Measurements from ENCODE around the gene PPEF2.
"Not testable (repeated sequence)": the region's sequence is repeated elsewhere in the genome, so short reads cannot be mapped to it uniquely, and the experiment has no call there.

Gene PPEF2

DNA sequence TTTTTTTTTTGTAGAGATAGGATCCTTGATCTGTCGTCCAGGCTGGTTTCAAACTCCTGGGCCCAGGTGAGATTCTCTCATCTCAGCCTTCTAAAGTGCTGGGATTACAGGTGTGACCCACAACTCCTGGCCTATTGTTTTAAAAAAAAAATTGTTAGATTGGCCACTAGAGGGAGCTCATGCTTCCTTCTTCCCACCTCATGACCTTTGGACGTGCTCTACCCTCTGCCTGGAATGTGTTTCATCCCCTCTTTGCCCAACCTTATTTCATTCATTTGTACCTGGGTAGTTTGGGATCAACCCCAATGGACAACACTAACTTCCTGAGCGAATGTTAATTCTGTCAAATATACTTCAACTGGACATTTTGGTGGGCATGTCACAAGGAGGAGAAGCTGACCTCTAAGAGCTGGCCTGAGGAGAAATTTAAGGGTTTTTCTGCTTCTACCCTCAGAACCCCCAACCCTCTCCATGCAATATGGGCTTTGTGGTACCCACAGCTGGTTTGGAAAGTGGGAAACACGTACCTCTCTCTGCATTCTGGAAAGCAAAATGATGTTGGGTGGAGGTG lies 6.4 kb downstream of the PPEF2 start:
- DNase-seq (ENCODE audit: low read depth) = no peak

DNA sequence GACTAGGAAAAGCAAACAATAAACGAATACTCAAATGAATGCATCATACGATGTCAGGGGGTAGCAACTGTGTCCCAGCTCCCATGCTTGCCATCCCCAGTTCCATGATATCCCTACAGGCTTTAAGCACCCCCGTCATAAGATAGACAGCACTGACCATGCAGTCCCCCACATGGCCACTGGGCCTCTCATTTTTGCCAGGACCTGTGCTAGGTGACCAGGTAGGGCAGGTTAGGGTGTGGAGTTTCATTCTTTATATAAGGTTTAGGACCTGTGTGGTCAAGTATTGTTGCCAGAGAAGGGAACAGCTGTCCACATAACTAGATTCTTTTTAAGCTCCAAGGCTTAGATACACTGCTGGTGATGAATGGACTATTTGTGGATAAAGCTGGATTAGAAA lies 9.7 kb downstream of the PPEF2 start:
- no peak for DNase-seq (ENCODE audit: low read depth)

- no peak for DNase-seq (ENCODE audit: low read depth)
These were observed 10.6 kb downstream of the PPEF2 start for GRCh38 chr4:75891611-75892010.

DNA sequence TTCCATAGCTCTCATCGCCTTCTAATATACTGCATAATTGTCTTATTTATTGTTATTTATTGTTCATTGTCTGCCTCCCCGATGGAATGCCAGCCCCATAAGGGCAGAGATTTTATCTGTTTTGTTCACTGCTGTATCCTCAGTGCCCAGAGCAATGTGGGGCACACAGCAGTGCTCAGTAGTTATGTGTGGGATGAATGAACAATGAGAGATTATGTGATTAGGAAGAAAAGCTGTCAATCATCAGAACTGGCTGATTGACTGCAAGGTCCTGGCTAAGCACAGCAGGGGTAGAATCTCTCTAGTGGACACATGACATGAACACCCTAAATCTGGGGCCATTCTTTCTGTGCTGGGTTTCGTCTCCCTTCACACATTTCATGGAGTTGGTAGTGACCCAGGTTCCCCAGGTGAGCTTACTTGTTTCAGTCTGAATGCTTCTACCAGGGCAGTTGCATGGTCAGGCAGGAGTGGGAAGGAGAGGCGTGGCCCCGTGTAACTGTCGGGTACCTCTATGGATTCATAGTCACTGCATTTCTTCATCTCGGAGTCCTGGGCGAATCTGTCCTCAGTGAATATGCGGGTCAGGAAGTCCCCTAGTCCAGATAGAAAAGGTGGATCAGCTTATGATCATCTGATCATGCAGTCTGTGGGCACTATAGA lies 12.6 kb downstream of the PPEF2 start:
- no peak for DNase-seq (ENCODE audit: low read depth)

GRCh38 chr4:75886104-75886503 lies 16.1 kb downstream of the PPEF2 start:
- no peak for DNase-seq (ENCODE audit: low read depth)

- no peak for DNase-seq (ENCODE audit: low read depth)
These were observed 20.8 kb downstream of the PPEF2 start for GRCh38 chr4:75881476-75881875.

- no peak for DNase-seq (ENCODE audit: low read depth)
These were observed 22.0 kb downstream of the PPEF2 start for GRCh38 chr4:75880278-75880677.

GRCh38 chr4:75878246-75878756 lies 24.0 kb downstream of the PPEF2 start:
- no peak for DNase-seq (ENCODE audit: low read depth)

- DNase-seq (ENCODE audit: low read depth) = no peak
These were observed 26.0 kb downstream of the PPEF2 start for GRCh38 chr4:75876218-75876617.

GRCh38 chr4:75869100-75869499 lies 33.2 kb downstream of the PPEF2 start:
- no peak for DNase-seq (ENCODE audit: low read depth)

- DNase-seq (ENCODE audit: low read depth) = no peak
These were observed 35.1 kb downstream of the PPEF2 start for GRCh38 chr4:75867130-75867529.

- DNase-seq (ENCODE audit: low read depth) = no peak
These were observed 41.6 kb downstream of the PPEF2 start for GRCh38 chr4:75860606-75861005.

DNA sequence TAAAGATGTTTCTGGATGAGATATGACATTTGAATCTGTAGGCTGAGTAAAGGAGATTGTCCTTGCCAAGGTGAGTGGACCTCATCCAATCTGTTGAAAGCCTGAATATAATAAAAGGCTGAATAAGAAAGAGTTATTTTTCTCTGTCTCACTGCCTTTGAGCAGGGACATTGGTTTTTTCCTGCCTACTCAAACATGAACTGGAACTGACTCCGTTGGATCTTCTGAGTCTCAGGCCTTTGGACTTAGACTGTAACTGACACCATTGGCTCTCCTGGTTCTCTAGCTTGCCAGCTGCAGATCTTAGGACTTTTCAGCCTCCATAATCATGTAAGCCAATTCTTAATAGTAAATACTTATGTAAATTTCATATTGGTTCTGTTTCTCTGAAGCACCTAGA lies 43.5 kb downstream of the PPEF2 start:
- no peak for DNase-seq (ENCODE audit: low read depth)

DNA sequence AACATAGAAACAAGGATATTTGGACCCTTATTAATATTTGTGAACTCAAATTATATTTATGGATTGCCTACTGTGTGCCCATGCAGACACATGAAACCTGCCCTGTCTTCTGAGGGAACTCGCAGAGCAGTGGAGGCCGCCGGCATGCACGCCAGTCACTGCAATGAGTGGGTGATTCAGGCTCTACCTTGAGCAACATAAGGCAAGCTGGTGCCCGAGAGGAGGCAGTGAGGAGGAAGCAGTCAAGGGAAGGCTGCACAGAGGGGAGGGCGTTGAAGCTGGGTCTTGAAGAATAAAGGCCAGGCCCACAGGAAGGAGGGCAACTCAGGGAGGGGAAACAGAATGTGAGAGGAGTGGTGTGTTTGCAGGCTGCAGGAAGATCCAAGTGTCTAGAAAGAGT lies 52.8 kb downstream of the PPEF2 start:
- DNase-seq (ENCODE audit: low read depth) = no peak

DNA sequence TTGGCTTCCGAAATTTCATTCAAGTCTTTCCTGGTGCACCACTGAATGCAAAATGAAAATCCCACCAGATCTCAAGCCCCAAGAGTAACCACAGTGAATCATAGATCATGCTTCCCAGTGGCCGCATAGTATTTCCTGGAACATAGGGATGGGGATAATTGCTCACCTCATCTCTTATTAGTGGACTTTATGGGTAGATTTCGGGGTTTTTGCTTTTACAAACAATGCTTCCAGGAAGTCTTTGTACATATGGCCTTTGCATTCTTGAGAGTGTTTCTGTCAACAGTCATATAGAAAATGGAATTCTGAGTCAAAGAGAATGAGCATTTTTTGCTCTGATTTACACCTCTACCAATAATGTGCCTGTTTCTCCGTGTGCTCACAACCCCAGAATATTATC lies 53.4 kb downstream of the PPEF2 start:
- DNase-seq (ENCODE audit: low read depth) = no peak

- not testable (repeated sequence) for DNase-seq (ENCODE audit: low read depth)
These were observed 54.0 kb downstream of the PPEF2 start for GRCh38 chr4:75848171-75848760.

DNA sequence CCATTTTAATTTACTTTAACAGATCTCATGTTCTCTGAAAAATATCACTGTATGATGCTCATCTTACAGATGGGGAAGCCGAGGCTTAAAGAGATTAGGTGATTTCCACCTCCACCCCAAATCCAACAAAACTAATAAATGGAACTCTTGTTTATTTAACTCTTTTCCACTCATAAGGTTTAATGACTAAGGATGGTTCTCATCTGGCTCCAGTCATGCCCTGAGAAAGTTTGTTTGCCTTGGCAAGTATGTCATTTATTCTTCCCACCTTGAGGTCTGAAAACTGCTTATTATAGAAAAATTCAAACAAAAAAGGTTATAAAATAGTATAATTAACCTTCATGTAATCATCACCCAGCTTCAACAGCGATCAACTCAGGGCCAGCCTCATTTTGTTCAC lies 56.3 kb downstream of the PPEF2 start:
- DNase-seq (ENCODE audit: low read depth) = no peak

GRCh38 chr4:75844151-75844662 lies 58.0 kb downstream of the PPEF2 start:
- DNase-seq (ENCODE audit: low read depth) = no peak

DNA sequence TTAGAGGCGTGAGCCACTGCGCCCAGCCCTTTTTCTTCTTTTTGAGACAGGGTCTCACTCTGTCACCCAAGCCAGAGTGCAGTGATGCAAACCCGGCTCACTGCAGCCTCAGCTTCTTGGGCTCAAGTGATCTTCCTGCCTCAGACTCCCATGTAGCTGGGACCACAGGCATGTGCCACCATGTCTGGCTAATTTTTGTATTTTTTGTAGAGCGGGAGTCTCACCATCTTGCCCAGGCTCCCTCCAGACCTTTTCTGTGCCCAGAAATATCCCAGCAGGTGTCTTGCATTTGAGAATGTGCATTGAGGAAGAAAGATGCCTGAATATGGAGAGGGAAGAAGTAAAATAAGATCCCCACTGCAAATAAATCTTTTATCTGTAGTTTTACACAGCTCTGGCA lies 58.7 kb downstream of the PPEF2 start:
- DNase-seq (ENCODE audit: low read depth) = no peak

GRCh38 chr4:75841641-75842520 lies 60.4 kb downstream of the PPEF2 start:
- DNase-seq (ENCODE audit: low read depth) = no peak

DNA sequence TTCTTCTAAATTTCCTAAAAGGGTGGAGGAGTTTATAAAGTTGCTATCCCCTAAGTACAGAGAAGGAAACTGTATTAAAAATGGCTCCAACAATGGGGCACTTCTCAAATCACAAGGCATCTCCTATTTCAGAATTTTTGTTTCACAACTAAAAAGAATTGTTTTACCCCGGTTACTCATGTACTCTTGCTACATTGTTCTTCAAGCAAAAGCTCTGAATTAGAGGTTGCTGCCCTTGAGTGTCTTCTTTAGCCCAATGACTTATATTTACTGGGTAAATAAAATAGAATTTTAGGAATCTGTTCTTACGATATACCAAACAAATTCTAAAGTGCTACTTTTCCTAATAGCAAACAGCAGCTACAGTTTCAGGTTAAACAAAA lies 67.5 kb downstream of the PPEF2 start:
- no peak for DNase-seq (ENCODE audit: low read depth)

DNA sequence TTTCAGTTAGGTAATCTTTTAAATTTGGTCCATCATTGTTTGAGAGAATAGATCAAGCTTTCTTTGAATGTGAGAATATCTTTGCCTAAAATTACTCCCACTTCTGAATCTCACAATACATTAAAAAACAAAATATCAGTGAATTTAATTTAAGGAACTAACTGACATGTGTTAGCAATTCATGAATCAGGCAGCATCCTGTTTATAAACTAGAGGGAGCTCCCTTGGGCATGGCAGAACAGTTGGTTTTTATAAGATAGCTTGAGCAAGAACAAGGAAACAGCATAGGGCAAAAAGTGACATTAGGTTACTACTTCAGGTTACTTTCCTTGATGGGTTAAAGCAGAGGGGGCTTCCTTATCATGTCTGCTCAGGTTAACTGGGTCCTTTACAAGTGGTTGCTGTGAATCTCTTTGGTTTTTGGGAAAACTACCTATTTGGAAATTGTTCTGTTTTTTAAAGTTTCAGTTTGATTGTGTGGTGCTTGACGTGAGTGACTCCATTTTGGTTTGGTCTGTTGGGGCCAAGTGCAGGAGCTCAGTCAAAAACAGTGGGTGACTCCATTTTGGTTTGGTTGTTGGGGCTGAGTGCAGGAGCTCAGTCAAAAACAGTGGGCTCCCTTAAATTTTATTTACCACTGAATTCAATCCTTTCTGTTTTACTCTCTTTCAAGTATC lies 68.0 kb downstream of the PPEF2 start:
- no peak for DNase-seq (ENCODE audit: low read depth)
